ENCODE measurements around the gene GRM4.

GRCh38 chr6:34181908-34182307, 36.0 kb upstream of the GRM4 start:
- TF ChIP-seq CTCF (IDR thresholded peaks at IDR 0.05) (no peak), POLR2A (IDR thresholded peaks at IDR 0.05) (no peak), EP300 (IDR thresholded peaks at IDR 0.05) (no peak)

Measured in ovary (tissue), 3 donors.